ENCODE measurements around the gene UNK.

Gene UNK

GRCh38 chr17:75749545-75750389 lies 34.8 kb upstream of the UNK start:
- ChIA-PET POLR2A (ENCODE audit: low non-redundant PET) (no interaction called here), CTCF (interaction anchor here (0.6 to 2.7 kb wide), 19 partner anchors 9 to 155 kb away, joined by 3 to 21 read pairs (median 3); partner anchors contain the start of gene SMIM5)
- peak; percentile 87 for TF ChIP-seq CTCF (conservative IDR thresholded peaks at IDR 0.05; ENCODE audit: low read depth)
- peak overlapping the region; percentile 98 for H3K27ac ChIP-seq
- DNase-seq (ENCODE audit: low spot score): peak; percentile 55

- H3K27ac ChIP-seq: peak overlapping the region; percentile 98
- no peak for DNase-seq (ENCODE audit: low spot score)
- TF ChIP-seq CTCF (conservative IDR thresholded peaks at IDR 0.05; ENCODE audit: low read depth): no peak
- CTCF ChIA-PET: interaction anchor here (1.0 to 2.3 kb wide), 4 partner anchors 11 to 114 kb away, joined by 3 to 18 read pairs (median 3); partner anchors contain the start of gene GALK1
- POLR2A ChIA-PET (ENCODE audit: low non-redundant PET): no interaction called here
Observed at GRCh38 chr17:75750661-75751423, 33.8 kb upstream of the UNK start.

- DNase-seq (ENCODE audit: low spot score): no peak
- POLR2A ChIA-PET (ENCODE audit: low non-redundant PET): no interaction called here
- H3K27ac ChIP-seq: peak overlapping the region; percentile 98
- no peak for TF ChIP-seq CTCF (conservative IDR thresholded peaks at IDR 0.05; ENCODE audit: low read depth)
- CTCF ChIA-PET: interaction anchor here (0.6 kb wide), 1 partner anchor 217 kb away, joined by 4 read pairs; no protein-coding TSS in a partner anchor
Observed at GRCh38 chr17:75751676-75752404, 32.8 kb upstream of the UNK start.

- peak overlapping the region; percentile 98 for H3K27ac ChIP-seq
- POLR2A ChIA-PET (ENCODE audit: low non-redundant PET): no interaction called here
- CTCF ChIA-PET: interaction anchor here (0.6 to 0.8 kb wide), 2 partner anchors 99 to 217 kb away, joined by 3 to 4 read pairs; no protein-coding TSS in a partner anchor
- no peak for TF ChIP-seq CTCF (conservative IDR thresholded peaks at IDR 0.05; ENCODE audit: low read depth)
- no peak for DNase-seq (ENCODE audit: low spot score)
Observed at GRCh38 chr17:75752405-75752709, 32.2 kb upstream of the UNK start.

- ChIA-PET POLR2A (ENCODE audit: low non-redundant PET) (no interaction called here), CTCF (interaction anchor here (0.8 kb wide), 1 partner anchor 100 kb away, joined by 3 read pairs; no protein-coding TSS in a partner anchor)
- no peak for DNase-seq (ENCODE audit: low spot score)
- TF ChIP-seq CTCF (conservative IDR thresholded peaks at IDR 0.05; ENCODE audit: low read depth): no peak
- peak overlapping the region; percentile 98 for H3K27ac ChIP-seq
Observed at GRCh38 chr17:75752802-75753513, 31.6 kb upstream of the UNK start.

Measured in RWPE1 (cell line).